PFSK-1 (cell line): ENCODE measurements around the gene DOK4.

Experiments used
- FOXP2 ChIP-seq: optimal IDR thresholded peaks from 2 replicates; pipeline ENCODE3; 2011; ENCODE audit warnings: borderline replicate concordance, control low read depth, inconsistent platforms; ENCODE audit not compliant: insufficient read depth; ENCODE audit errors: extremely low read length, extremely low read depth
- POLR2AphosphoS5 ChIP-seq: IDR thresholded peaks from 2 replicates; pipeline ENCODE4 v1.6.1; 2012; ENCODE audit warnings: low read depth, mild to moderate bottlenecking, control low read depth, low read length, moderate library complexity
- SIN3A ChIP-seq: IDR thresholded peaks from 2 replicates; pipeline ENCODE4 v1.6.1; 2012; ENCODE audit warnings: mild to moderate bottlenecking, low read length, moderate library complexity, borderline replicate concordance; ENCODE audit not compliant: insufficient read depth
- TAF1 ChIP-seq: IDR thresholded peaks from 2 replicates; pipeline ENCODE4 v1.6.1; 2012; ENCODE audit warnings: low read length, control low read depth, borderline replicate concordance; ENCODE audit not compliant: insufficient read depth
- TF ChIP-seq, protein P1 (sequence below), 2 experiments: IDR thresholded peaks; 2 replicates each; pipeline versions ENCODE4 v1.6.1 to v1.8.0; 2011 to 2012; ENCODE audit warnings: low read depth in 2 of 2, low read length in 2 of 2, control low read depth in 1 of 2, inconsistent platforms in 1 of 2, mild to moderate bottlenecking in 1 of 2, moderate library complexity in 1 of 2; ENCODE audit not compliant: insufficient read depth in 1 of 2

DNA sequence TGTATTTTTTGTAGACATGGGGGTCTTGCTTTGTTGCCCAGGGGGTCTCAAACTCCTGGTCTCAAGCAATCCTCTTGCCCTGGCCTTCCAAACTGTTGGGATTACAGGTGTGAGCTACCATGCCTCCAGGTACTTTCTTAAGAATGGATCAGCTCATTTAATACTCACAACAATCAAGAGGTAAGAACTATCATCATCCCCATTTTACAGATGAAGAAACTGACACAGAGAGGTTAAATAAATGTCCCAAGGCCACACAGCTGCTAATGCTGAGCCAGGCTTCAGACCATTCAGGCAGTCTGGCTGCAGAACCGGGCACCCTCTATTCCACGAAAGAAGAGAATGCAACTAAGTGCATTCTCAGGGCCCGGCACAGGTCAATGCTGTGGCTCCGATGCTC lies 28.1 kb upstream of the DOK4 start:
- no peak for TF ChIP-seq POLR2AphosphoS5
- TF ChIP-seq, protein P1, sequence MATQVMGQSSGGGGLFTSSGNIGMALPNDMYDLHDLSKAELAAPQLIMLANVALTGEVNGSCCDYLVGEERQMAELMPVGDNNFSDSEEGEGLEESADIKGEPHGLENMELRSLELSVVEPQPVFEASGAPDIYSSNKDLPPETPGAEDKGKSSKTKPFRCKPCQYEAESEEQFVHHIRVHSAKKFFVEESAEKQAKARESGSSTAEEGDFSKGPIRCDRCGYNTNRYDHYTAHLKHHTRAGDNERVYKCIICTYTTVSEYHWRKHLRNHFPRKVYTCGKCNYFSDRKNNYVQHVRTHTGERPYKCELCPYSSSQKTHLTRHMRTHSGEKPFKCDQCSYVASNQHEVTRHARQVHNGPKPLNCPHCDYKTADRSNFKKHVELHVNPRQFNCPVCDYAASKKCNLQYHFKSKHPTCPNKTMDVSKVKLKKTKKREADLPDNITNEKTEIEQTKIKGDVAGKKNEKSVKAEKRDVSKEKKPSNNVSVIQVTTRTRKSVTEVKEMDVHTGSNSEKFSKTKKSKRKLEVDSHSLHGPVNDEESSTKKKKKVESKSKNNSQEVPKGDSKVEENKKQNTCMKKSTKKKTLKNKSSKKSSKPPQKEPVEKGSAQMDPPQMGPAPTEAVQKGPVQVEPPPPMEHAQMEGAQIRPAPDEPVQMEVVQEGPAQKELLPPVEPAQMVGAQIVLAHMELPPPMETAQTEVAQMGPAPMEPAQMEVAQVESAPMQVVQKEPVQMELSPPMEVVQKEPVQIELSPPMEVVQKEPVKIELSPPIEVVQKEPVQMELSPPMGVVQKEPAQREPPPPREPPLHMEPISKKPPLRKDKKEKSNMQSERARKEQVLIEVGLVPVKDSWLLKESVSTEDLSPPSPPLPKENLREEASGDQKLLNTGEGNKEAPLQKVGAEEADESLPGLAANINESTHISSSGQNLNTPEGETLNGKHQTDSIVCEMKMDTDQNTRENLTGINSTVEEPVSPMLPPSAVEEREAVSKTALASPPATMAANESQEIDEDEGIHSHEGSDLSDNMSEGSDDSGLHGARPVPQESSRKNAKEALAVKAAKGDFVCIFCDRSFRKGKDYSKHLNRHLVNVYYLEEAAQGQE (IDR thresholded peaks at IDR 0.05; ENCODE audit: insufficient read depth in 1 of 2, low read depth in 2 of 2, low read length in 2 of 2) = no peak
- TF ChIP-seq TAF1 = no peak
- no peak for TF ChIP-seq SIN3A
- no peak for TF ChIP-seq FOXP2
